Large intestine (tissue), 1 donor: ENCODE data around the gene ACOT11. TPM values are rescaled to one million over a fixed set of nuclear protein-coding genes. Genes with fewer than 3 reads are reported as not detected.

ENCODE experiments used
- polyA plus RNA-seq: library from polyadenylated mRNA; unstranded; fragments of 120-200 nt; gene quantifications from one replicate; pipeline ENCODE4 v1.2.1, GENCODE V29; 2013

ACOT11 gene
- polyA plus RNA-seq, 1 donor = 33.3 TPM

Other genes with a start within 250 kb of the ACOT11 start
- 48.2 TPM for gene SSBP3, start 141.8 kb upstream of the ACOT11 start, polyA plus RNA-seq
- 2.8 TPM for gene FAM151A, start 75.3 kb downstream of the ACOT11 start, polyA plus RNA-seq
- gene MROH7, start 93.6 kb downstream of the ACOT11 start, polyA plus RNA-seq = 25.1 TPM
- gene TTC4, start 167.6 kb downstream of the ACOT11 start, polyA plus RNA-seq = 22.4 TPM
- gene PARS2, start 216.3 kb downstream of the ACOT11 start, polyA plus RNA-seq = 7.3 TPM